LNCaP clone FGC (cell line): Measurements from ENCODE around the gene NSMF.

ENCODE experiments used
- DNase-seq: peaks from one replicate; pipeline ENCODE4 v3.0.0-alpha.2; 2011; ENCODE audit warnings: low read depth
- H3K4me3 ChIP-seq: 2 replicates; pipeline ENCODE4 v1.5.1; 2011; ENCODE audit warnings: mild to moderate bottlenecking, low read depth, low read length, control low read depth
- TF ChIP-seq, protein P1 (sequence below): IDR thresholded peaks from 2 replicates; pipeline ENCODE4 v1.5.1; 2012; ENCODE audit warnings: mild to moderate bottlenecking; ENCODE audit not compliant: control insufficient read depth, insufficient read depth; ENCODE audit errors: extremely low read depth

NSMF gene

DNA sequence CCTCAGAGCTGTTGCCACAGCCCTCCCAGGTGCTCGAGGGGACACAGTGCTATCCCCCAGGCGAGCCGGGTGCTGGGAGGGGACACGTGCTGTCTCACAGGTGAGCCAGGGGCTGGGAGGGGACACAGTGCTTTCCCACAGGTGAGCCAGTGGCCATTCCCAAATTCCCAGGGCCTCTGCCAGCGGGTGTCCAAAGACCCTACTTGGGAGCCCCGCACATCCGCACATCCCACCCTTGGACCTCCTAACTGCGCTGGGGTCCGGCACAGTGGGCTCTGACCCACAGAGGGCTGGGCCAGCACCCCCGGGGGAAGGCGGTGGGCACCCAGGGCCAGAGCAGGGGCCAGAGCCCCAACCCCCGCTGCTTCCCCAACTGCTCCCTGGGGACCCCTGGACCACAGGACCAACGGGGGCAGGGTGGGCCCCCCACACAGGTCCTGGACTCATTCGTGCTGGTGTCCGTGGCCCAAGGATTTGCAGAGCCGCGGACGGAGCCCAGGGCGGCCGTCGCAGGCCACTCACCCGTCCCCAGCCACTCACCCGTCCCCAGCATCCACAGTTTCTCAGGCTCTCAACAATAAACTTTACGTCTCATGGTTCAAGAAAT lies 54.1 kb downstream of the NSMF start:
- no peak for DNase-seq
- TF ChIP-seq, protein P1, sequence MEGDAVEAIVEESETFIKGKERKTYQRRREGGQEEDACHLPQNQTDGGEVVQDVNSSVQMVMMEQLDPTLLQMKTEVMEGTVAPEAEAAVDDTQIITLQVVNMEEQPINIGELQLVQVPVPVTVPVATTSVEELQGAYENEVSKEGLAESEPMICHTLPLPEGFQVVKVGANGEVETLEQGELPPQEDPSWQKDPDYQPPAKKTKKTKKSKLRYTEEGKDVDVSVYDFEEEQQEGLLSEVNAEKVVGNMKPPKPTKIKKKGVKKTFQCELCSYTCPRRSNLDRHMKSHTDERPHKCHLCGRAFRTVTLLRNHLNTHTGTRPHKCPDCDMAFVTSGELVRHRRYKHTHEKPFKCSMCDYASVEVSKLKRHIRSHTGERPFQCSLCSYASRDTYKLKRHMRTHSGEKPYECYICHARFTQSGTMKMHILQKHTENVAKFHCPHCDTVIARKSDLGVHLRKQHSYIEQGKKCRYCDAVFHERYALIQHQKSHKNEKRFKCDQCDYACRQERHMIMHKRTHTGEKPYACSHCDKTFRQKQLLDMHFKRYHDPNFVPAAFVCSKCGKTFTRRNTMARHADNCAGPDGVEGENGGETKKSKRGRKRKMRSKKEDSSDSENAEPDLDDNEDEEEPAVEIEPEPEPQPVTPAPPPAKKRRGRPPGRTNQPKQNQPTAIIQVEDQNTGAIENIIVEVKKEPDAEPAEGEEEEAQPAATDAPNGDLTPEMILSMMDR = no peak
- no peak overlapping the region for H3K4me3 ChIP-seq

DNA sequence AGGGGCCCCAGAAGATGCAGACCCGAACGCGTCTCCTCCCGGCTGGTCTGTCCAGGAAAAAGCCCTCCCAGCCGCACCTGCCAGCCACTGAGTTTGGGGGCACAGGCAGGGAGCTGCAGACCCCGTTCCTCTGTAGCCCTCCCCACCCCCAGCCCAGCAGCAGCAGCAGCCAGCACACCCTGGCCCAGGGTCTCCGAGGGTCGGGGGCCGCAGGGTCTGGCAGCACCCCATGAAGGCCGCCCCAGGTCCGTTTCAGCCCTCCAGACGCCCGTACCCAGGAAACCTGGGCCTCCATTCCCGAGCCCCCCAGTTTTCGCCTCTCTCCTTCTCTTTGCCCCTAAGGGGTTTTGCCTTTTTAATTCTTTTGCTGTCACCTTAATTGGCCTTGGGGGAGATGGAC lies 55.9 kb downstream of the NSMF start:
- DNase-seq = no peak
- no peak overlapping the region for H3K4me3 ChIP-seq
- TF ChIP-seq, protein P1 = no peak

DNA sequence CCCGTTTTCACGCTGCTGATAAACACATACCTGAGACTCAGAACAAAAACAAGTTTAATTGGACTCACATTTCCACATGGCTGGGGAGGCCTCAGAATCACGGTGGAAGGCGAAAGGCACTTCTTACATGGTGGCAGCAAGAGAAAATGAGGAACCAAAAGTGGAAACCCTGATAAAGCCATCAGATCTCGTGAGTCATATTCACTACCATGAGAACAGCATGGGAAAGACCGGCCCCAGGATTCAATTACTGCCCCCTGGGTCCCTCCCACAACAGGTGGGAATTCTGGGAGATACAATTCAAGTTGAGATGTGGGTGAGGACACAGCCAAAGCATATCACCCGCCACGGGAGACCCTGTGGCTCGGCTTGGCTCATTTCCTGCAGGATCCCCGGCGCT lies 56.4 kb downstream of the NSMF start:
- TF ChIP-seq, protein P1 = no peak
- no peak overlapping the region for H3K4me3 ChIP-seq
- no peak for DNase-seq

DNA sequence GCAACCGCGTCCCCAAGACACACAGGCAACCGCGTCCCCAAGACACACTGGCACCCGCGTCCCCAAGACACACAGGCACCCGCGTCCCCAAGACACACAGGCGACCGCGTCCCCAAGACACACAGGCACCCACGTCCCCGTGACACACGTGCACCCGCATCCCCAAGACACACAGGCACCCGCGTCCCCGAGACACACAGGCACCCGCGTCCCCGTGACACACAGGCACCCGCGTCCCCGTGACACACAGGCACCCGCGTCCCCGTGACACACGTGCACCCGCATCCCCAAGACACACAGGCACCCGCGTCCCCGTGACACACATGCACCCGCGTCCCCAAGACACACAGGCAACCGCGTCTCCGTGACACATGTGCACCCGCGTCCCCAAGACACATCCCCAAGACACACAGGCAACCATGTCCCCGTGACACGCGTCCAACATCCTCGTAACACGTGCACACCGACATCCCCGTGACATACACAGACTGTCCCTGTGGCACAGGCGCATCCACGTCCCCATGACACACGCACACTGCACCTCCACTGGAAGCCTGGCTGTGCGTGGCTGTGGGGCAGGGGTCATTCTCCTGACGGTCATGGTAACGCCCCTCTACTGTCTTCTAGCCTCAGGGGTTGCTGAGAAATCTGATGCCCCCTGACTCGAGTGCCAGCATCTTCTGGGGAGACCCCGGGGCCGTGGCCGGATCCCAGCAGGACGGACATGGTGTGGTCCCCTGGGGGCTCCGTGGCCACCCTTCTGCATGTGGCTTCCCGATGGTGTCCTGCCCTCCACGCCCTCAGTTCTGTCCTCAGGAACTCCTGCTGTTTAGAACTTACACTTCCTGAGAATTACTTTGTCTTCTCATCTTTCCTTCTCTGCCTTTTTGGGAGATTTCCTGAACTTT lies 60.3 kb downstream of the NSMF start:
- no peak for DNase-seq

DNA sequence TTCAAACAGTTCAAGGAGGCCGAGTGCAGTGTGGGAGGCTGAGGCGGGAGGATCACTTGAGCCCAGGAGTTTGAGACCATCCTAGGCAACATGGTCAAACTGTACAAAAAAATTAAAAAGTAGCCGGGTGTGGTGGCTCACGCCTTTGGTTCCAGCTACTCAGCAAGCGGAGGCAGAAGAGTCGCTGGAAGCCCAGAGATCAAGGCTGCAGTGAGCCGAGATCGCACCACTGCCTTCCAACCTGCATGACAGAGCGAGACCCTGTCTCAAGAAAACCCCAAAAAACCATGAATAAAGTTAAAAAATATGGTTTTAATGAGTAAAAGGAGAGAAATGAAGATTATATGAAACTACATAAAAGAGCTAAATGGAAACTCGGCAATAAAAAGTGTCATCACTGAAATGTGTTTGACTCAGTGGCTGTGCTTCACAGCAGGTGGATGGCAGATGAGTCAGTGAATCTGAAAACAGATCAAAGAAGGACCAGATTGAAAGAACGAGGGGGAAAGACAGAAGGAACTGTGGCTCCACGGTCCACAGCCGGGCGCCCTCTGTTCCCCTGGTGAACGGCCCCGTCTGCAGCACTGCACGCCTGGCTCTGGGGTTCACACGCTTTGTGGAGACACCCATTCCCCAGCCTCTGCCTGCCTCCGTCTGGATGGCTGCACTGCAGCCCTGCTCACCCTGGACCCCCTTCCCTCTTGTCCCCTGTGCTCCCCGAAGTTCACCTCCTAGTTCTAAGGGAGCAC lies 61.3 kb downstream of the NSMF start:
- no peak for DNase-seq
- no peak overlapping the region for H3K4me3 ChIP-seq
- TF ChIP-seq, protein P1 = no peak

More for the DNA sequence above, 60.3 kb downstream of the NSMF start:
- no peak overlapping the region for H3K4me3 ChIP-seq
- TF ChIP-seq, protein P1 = no peak
